HCT116 (cell line): ENCODE data around the gene PPP1R12C. TPM values are rescaled to one million over a fixed set of nuclear protein-coding genes. Genes with fewer than 3 reads are reported as not detected.

Experiments
- ATAC-seq: fragments of 200-7000 bp; cut with Tn5 transposase; 2 replicates; pipeline ENCODE4 v1.9.1; 2020; ENCODE audit warnings: mild to moderate bottlenecking, moderate library complexity
- BruUV-seq: library from RNA; stranded (reverse); fragments of 400-500 nt; replicated peaks from 2 replicates; lab custom pipeline; 2021; lab: Mats Ljungman, UMichigan
- CTCF ChIA-PET: fragments of 300-600 bp; sonication (Branson Sonifier 250); formaldehyde crosslinking; loops from one replicate; lab custom pipeline; 2021; ENCODE audit warnings: antibody characterized with exemption; lab: Charles Lee
- POLR2A ChIA-PET: fragments of 300-600, 350-600 bp; sonication (Branson Sonifier 250); formaldehyde crosslinking; loops from one replicate; lab custom pipeline; 2021; ENCODE audit warnings: antibody characterized with exemption; lab: Charles Lee
- RAD21 ChIA-PET, 2 experiments: fragments of 300-600 bp; sonication (Branson Sonifier 250); formaldehyde crosslinking; loops; one replicate each; lab custom pipeline; 2023; ENCODE audit warnings: low total read pairs in 2 of 2; ENCODE audit not compliant: uncharacterized antibody in 2 of 2, unreplicated experiment in 2 of 2, low non-redundant PET in 1 of 2; lab: Charles Lee
- DNase-seq: peaks from one replicate; pipeline ENCODE4 v3.0.0-alpha.2; 2010; ENCODE audit warnings: low read depth, low spot score
- H2AFZ ChIP-seq: fragments of 200-600 bp; shearing (Covaris generic), sonication (generic); 2 replicates; pipeline ENCODE4 v1.6.1; 2017; ENCODE audit warnings: low read depth, mixed run types, mixed read lengths, antibody characterized with exemption, low read length; ENCODE audit not compliant: poor library complexity, severe bottlenecking
- H3K27ac ChIP-seq: 2 replicates; pipeline ENCODE4 v1.5.1; 2012; ENCODE audit warnings: low read depth, low read length
- H3K27me3 ChIP-seq: fragments of 200-600 bp; sonication (generic); 2 replicates; pipeline ENCODE4 v1.6.1; 2016; ENCODE audit warnings: mixed run types, low read length, mixed read lengths; ENCODE audit not compliant: insufficient read depth
- H3K36me3 ChIP-seq, 2 experiments: fragments of 200-500 bp in 1 of 2; fragments of 200-600 bp in 1 of 2; sonication (Bioruptor generic) in 1 of 2; sonication (generic) in 1 of 2; 2 replicates each; pipeline versions ENCODE4 v1.5.1 to v1.6.1; 2014 to 2016; ENCODE audit warnings: low read length in 2 of 2, inconsistent platforms in 1 of 2, mixed read lengths in 1 of 2, mixed run types in 1 of 2; ENCODE audit not compliant: insufficient read depth in 2 of 2, control insufficient read depth in 1 of 2
- H3K4me1 ChIP-seq, 2 experiments: fragments of 200-600 bp in 1 of 2; sonication (generic) in 1 of 2; 2 replicates each; pipeline versions ENCODE4 v1.5.1 to v1.6.1; 2012 to 2017; ENCODE audit warnings: low read length in 2 of 2, inconsistent platforms in 1 of 2, mild to moderate bottlenecking in 1 of 2, mixed read lengths in 1 of 2, mixed run types in 1 of 2, moderate library complexity in 1 of 2; ENCODE audit not compliant: insufficient read depth in 2 of 2, control insufficient read depth in 1 of 2
- H3K4me2 ChIP-seq: fragments of 200-600 bp; sonication (generic); 2 replicates; pipeline ENCODE4 v1.6.1; 2017; ENCODE audit warnings: mixed run types, low read length, mixed read lengths
- H3K4me3 ChIP-seq, 2 experiments: fragments of 200-600 bp in 1 of 2; sonication (generic) in 1 of 2; replicated peaks in 1 of 2; 2 replicates each; pipeline ENCODE4 v1.5.1; 2011 to 2016; ENCODE audit warnings: low read length in 2 of 2, control low read depth in 1 of 2, low read depth in 1 of 2, mild to moderate bottlenecking in 1 of 2, mixed read lengths in 1 of 2, mixed run types in 1 of 2
- H3K79me2 ChIP-seq: fragments of 200-600 bp; sonication (generic); 2 replicates; pipeline ENCODE4 v1.6.1; 2017; ENCODE audit warnings: mild to moderate bottlenecking, mixed run types, low read length, moderate library complexity, mixed read lengths; ENCODE audit not compliant: insufficient read depth
- H3K9ac ChIP-seq: fragments of 200-600 bp; sonication (generic); 2 replicates; pipeline ENCODE4 v1.6.1; 2016; ENCODE audit warnings: low read length, mixed read lengths
- H3K9me2 ChIP-seq: fragments of 200-600 bp; sonication (generic), shearing (Covaris generic); 2 replicates; pipeline ENCODE4 v1.6.1; 2017; ENCODE audit warnings: mixed run types, mild to moderate bottlenecking, moderate library complexity; ENCODE audit not compliant: insufficient read depth
- H3K9me3 ChIP-seq, 2 experiments: fragments of 200-500 bp in 1 of 2; fragments of 200-600 bp in 1 of 2; sonication (Bioruptor generic) in 1 of 2; sonication (generic) in 1 of 2; 2 replicates each; pipeline ENCODE4 v1.6.1; 2014 to 2017; ENCODE audit warnings: low read length in 2 of 2, mixed read lengths in 2 of 2, inconsistent platforms in 1 of 2, low read depth in 1 of 2, mild to moderate bottlenecking in 1 of 2, mixed run types in 1 of 2, moderate library complexity in 1 of 2; ENCODE audit not compliant: control insufficient read depth in 1 of 2, insufficient read depth in 1 of 2
- H4K20me1 ChIP-seq: fragments of 200-600 bp; sonication (generic), shearing (Covaris generic); 2 replicates; pipeline ENCODE4 v1.6.1; 2017; ENCODE audit warnings: mixed run types, mild to moderate bottlenecking, moderate library complexity; ENCODE audit not compliant: insufficient read depth
- ATF3 ChIP-seq: IDR thresholded peaks from 2 replicates; pipeline ENCODE4 v1.6.1; 2012
- CEBPB ChIP-seq: IDR thresholded peaks from 2 replicates; pipeline ENCODE4 v1.6.1; 2012; ENCODE audit warnings: low read depth
- CTCF ChIP-seq, 3 experiments: fragments of 200-600 bp in 1 of 3; sonication (generic) in 1 of 3; IDR thresholded peaks in 2 of 3; conservative IDR thresholded peaks in 1 of 3; 2 replicates each; pipeline ENCODE4 v1.5.1; 2012 to 2017; ENCODE audit warnings: low read depth in 2 of 3, low read length in 2 of 3, antibody characterized with exemption in 1 of 3, borderline replicate concordance in 1 of 3, control low read depth in 1 of 3, mild to moderate bottlenecking in 1 of 3, mixed read lengths in 1 of 3, mixed run types in 1 of 3, moderate library complexity in 1 of 3; ENCODE audit not compliant: insufficient read depth in 1 of 3
- EZH2 ChIP-seq: fragments of 200-600 bp; sonication (generic); IDR thresholded peaks from 2 replicates; pipeline ENCODE4 v1.6.1; 2017; ENCODE audit warnings: antibody characterized with exemption, mixed run types
- EZH2phosphoT487 ChIP-seq: fragments of 200-600 bp; IDR thresholded peaks from 2 replicates; pipeline ENCODE4 v1.6.1; 2018; ENCODE audit warnings: antibody characterized with exemption, borderline replicate concordance
- FOSL1 ChIP-seq: IDR thresholded peaks from 2 replicates; pipeline ENCODE4 v1.6.1; 2012; ENCODE audit warnings: low read depth
- MAX ChIP-seq: IDR thresholded peaks from 2 replicates; pipeline ENCODE4 v1.6.1; 2012
- POLR2AphosphoS5 ChIP-seq: IDR thresholded peaks from 2 replicates; pipeline ENCODE4 v1.6.1; 2011; ENCODE audit warnings: mild to moderate bottlenecking, low read depth, low read length, moderate library complexity
- SP1 ChIP-seq: IDR thresholded peaks from 2 replicates; pipeline ENCODE4 v1.6.1; 2012; ENCODE audit warnings: low read depth
- SRF ChIP-seq: IDR thresholded peaks from 2 replicates; pipeline ENCODE4 v1.6.1; 2012; ENCODE audit warnings: low read depth
- TCF7L2 ChIP-seq: IDR thresholded peaks from 2 replicates; pipeline ENCODE4 v1.7.0; 2011; ENCODE audit warnings: borderline replicate concordance, inconsistent platforms; ENCODE audit not compliant: insufficient read depth, insufficient read length; ENCODE audit errors: extremely low read depth
- YY1 ChIP-seq: IDR thresholded peaks from 2 replicates; pipeline ENCODE4 v1.6.1; 2011; ENCODE audit warnings: low read length, low read depth, moderate library complexity, mild to moderate bottlenecking; ENCODE audit not compliant: insufficient replicate concordance; ENCODE audit errors: extremely low read depth
- ZFX ChIP-seq: fragments of 450-650 bp; IDR thresholded peaks from 2 replicates; pipeline ENCODE4 v1.6.1; 2017
- ZNF274 ChIP-seq: fragments of 200-500 bp; sonication (Bioruptor generic); IDR thresholded peaks from 2 replicates; pipeline ENCODE4 v1.6.1; 2014; ENCODE audit warnings: mild to moderate bottlenecking, low read depth, low read length, inconsistent platforms
- intact Hi-C: fragments of 100-400 bp; cut with micrococcal nuclease; formaldehyde crosslinking; loops from 2 replicates; pipeline ENCODE4 v1.10.0; 2022
- total RNA-seq: library from RNA; stranded (reverse); gene quantifications from one replicate; pipeline ENCODE4 v1.2.1, GENCODE V29; 2021; ENCODE audit not compliant: unreplicated experiment
- TF ChIP-seq, protein P1 (sequence below): IDR thresholded peaks from 2 replicates; pipeline ENCODE4 v1.6.1; 2011; ENCODE audit warnings: mild to moderate bottlenecking, low read length, moderate library complexity; ENCODE audit not compliant: insufficient replicate concordance; ENCODE audit errors: extremely low read depth

PPP1R12C gene
- total RNA-seq, 1 experiment from 2014 or later = 83.2 TPM

GRCh38 chr19:55077106-55077505, 40.3 kb downstream of the PPP1R12C start:
- Histone ChIP-seq H2AFZ (no peak overlapping the region), H3K4me1 (peaks cover 18 to 56% of the 10 kb centered on the region in 2 experiments), H3K9me3 (no peaks in the 10 kb centered on the region), H3K27me3 (no peaks in the 10 kb centered on the region), H3K27ac (no peak overlapping the region), H3K4me2 (no peak overlapping the region), H3K4me3 (no peak overlapping the region), H3K9me2 (no peaks in the 10 kb centered on the region), H3K79me2 (no peaks in the 10 kb centered on the region; the same call in 1 of the 2 replicates), H3K9ac (no peak overlapping the region), H3K36me3 (0 out of 4 replicates have a peak, but pooled peaks cover 0 to 2% of the 10 kb centered on the region in 2 experiments), H4K20me1 (no peaks in the 10 kb centered on the region)
- DNase-seq (no peak), ATAC-seq (no peak)
- CTCF ChIA-PET = no interaction called here
- no TSS peak for BruUV-seq
- POLR2A ChIA-PET = interaction anchor here (1.7 kb wide), 1 partner anchor 14 kb away, joined by 5 read pairs; the partner anchor contains the start of gene RDH13
- RAD21 ChIA-PET = no interaction called here
- TF ChIP-seq ATF3 (no peak), CEBPB (no peak), SP1 (no peak)
- intact Hi-C loops = no loop called here

GRCh38 chr19:55076321-55076720, 41.1 kb downstream of the PPP1R12C start:
- Histone ChIP-seq H2AFZ (no peak overlapping the region), H3K9me2 (no peaks in the 10 kb centered on the region), H3K9me3 (no peaks in the 10 kb centered on the region), H3K4me3 (peak overlapping the region; percentile 48 to 58), H3K4me2 (peak overlapping the region; percentile 75), H3K9ac (peak overlapping the region; percentile 68), H4K20me1 (no peaks in the 10 kb centered on the region), H3K27me3 (no peaks in the 10 kb centered on the region), H3K79me2 (no peaks in the 10 kb centered on the region; the same call in 1 of the 2 replicates), H3K27ac (peak overlapping the region; percentile 54; the same call in 1 of the 2 replicates), H3K36me3 (no peaks in the 10 kb centered on the region), H3K4me1 (peaks cover 23 to 57% of the 10 kb centered on the region in 2 experiments)
- ChIA-PET POLR2A (interaction anchor here (1.7 kb wide), 1 partner anchor 13 kb away, joined by 5 read pairs; the partner anchor contains the start of gene RDH13), CTCF (no interaction called here), RAD21 (no interaction called here)
- intact Hi-C loops = no loop called here
- ATAC-seq (no peak), DNase-seq (no peak)
- TSS peak; percentile 50 for BruUV-seq
- TF ChIP-seq SRF (no peak), CTCF (IDR thresholded peaks at IDR 0.05 in 2 of 3, conservative IDR thresholded peaks at IDR 0.05 in 1 of 3; ENCODE audit: borderline replicate concordance in 1 of 3, insufficient read depth in 1 of 3, low read depth in 2 of 3, low read length in 2 of 3) (no peak), SP1 (no peak), ZFX (no peak), ATF3 (no peak), EZH2 (no peak), TCF7L2 (no peak), POLR2AphosphoS5 (no peak), FOSL1 (no peak), CEBPB (no peak), MAX (no peak), EZH2phosphoT487 (no peak), YY1 (no peak), ZNF274 (no peak)
- TF ChIP-seq, protein P1, sequence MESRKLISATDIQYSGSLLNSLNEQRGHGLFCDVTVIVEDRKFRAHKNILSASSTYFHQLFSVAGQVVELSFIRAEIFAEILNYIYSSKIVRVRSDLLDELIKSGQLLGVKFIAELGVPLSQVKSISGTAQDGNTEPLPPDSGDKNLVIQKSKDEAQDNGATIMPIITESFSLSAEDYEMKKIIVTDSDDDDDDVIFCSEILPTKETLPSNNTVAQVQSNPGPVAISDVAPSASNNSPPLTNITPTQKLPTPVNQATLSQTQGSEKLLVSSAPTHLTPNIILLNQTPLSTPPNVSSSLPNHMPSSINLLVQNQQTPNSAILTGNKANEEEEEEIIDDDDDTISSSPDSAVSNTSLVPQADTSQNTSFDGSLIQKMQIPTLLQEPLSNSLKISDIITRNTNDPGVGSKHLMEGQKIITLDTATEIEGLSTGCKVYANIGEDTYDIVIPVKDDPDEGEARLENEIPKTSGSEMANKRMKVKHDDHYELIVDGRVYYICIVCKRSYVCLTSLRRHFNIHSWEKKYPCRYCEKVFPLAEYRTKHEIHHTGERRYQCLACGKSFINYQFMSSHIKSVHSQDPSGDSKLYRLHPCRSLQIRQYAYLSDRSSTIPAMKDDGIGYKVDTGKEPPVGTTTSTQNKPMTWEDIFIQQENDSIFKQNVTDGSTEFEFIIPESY = no peak
